Left ventricle myocardium inferior (tissue), 1 donor: ENCODE results near the gene KDM2B. TPM values are rescaled to one million over a fixed set of nuclear protein-coding genes. Genes with fewer than 3 reads are reported as not detected.

Experiments
- DNase-seq: peaks from one replicate; pipeline ENCODE4 v3.0.0-alpha.2; 2020
- H3K27ac ChIP-seq: fragments of 200-600 bp; replicated peaks from 2 replicates; pipeline ENCODE4 v1.8.0; 2021
- H3K27me3 ChIP-seq: fragments of 200-600 bp; 2 replicates; pipeline ENCODE4 v1.8.0; 2021; ENCODE audit warnings: low read depth
- H3K36me3 ChIP-seq: fragments of 200-600 bp; 2 replicates; pipeline ENCODE4 v1.8.0; 2021
- H3K4me1 ChIP-seq: fragments of 200-600 bp; 2 replicates; pipeline ENCODE4 v1.8.0; 2021
- H3K4me3 ChIP-seq: fragments of 200-600 bp; 2 replicates; pipeline ENCODE4 v1.8.0; 2021; ENCODE audit warnings: mild to moderate bottlenecking, moderate library complexity
- H3K9me3 ChIP-seq: fragments of 200-600 bp; replicated peaks from 2 replicates; pipeline ENCODE4 v1.8.0; 2021
- CTCF ChIP-seq: fragments of 200-600 bp; IDR thresholded peaks from 2 replicates; pipeline ENCODE4 v1.8.0; 2021; ENCODE audit warnings: antibody characterized with exemption, mild to moderate bottlenecking, borderline replicate concordance
- intact Hi-C: fragments of 100-400 bp; cut with micrococcal nuclease; formaldehyde crosslinking; loops from one replicate; pipeline ENCODE4 v1.11.0; 2022
- total RNA-seq: library from RNA; stranded (reverse); fragmentation: NEBNext Ultra II Directional; extraction: Animal tissue kit (Norgen Biotek cat#: 25700); gene quantifications from one replicate; pipeline ENCODE4 v1.2.1, GENCODE V29; 2021
- donor health status: DM: no; HTN: yes; CAD: no; lungs with severe emphysema.

Gene KDM2B
- total RNA-seq, 1 donor from 2014 or later: 13.0 TPM

- H3K9me3 ChIP-seq: no peaks in the 10 kb centered on the region
- H3K27me3 ChIP-seq: no peaks in the 10 kb centered on the region
- H3K36me3 ChIP-seq: peaks cover 79% of the 10 kb centered on the region
- no peak overlapping the region for H3K27ac ChIP-seq
- no peaks in the 10 kb centered on the region for H3K4me1 ChIP-seq
- no peak overlapping the region for H3K4me3 ChIP-seq
- DNase-seq: no peak
- TF ChIP-seq CTCF: no peak
- intact Hi-C loops: no loop called here
Observed at GRCh38 chr12:121430833-121431415, 149.9 kb downstream of the KDM2B start.

GRCh38 chr12:121428883-121429282 is 151.9 kb downstream of the KDM2B start:
- peaks cover 88% of the 10 kb centered on the region for H3K36me3 ChIP-seq
- H3K27ac ChIP-seq: no peak overlapping the region
- no peaks in the 10 kb centered on the region for H3K27me3 ChIP-seq
- intact Hi-C loops: no loop called here
- DNase-seq: no peak
- TF ChIP-seq CTCF: no peak
- no peak overlapping the region for H3K4me3 ChIP-seq
- H3K9me3 ChIP-seq: no peaks in the 10 kb centered on the region
- peaks cover 16% of the 10 kb centered on the region for H3K4me1 ChIP-seq

GRCh38 chr12:121427556-121428050 is 153.2 kb downstream of the KDM2B start:
- no peaks in the 10 kb centered on the region for H3K9me3 ChIP-seq
- H3K27me3 ChIP-seq: no peaks in the 10 kb centered on the region
- no peak for TF ChIP-seq CTCF
- DNase-seq: no peak
- H3K27ac ChIP-seq: no peak overlapping the region
- intact Hi-C loops: no loop called here
- no peak overlapping the region for H3K4me3 ChIP-seq
- H3K36me3 ChIP-seq: peaks cover 94% of the 10 kb centered on the region
- peaks cover 25% of the 10 kb centered on the region for H3K4me1 ChIP-seq

DNA sequence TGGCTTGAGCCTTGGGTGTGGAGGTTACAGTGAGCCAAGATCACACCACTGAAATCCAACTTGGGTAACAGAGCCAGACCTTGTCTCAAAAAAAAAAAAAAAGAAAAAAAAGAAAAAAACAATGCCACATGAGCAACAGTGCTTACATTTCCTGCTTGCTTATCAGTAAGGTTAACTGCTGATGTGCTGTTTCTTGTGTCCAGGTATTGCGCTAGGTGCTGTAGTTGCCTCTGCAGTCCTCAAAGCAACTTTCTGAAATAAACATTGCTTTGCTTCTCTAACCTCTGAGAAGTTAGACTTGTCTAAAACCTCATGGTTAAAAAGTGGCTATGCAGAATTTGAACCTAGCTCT is 156.2 kb downstream of the KDM2B start:
- Histone ChIP-seq H3K4me3 (no peak overlapping the region), H3K9me3 (no peaks in the 10 kb centered on the region), H3K27ac (peak overlapping the region; percentile 79), H3K36me3 (peaks cover 99% of the 10 kb centered on the region), H3K4me1 (peaks cover 31% of the 10 kb centered on the region), H3K27me3 (no peaks in the 10 kb centered on the region)
- no peak for DNase-seq
- intact Hi-C loops: no loop called here
- TF ChIP-seq CTCF: no peak

- H3K9me3 ChIP-seq: no peaks in the 10 kb centered on the region
- peaks cover 31% of the 10 kb centered on the region for H3K4me1 ChIP-seq
- peak; percentile 58 for DNase-seq
- H3K36me3 ChIP-seq: peaks cover 99% of the 10 kb centered on the region
- no peaks in the 10 kb centered on the region for H3K27me3 ChIP-seq
- H3K27ac ChIP-seq: peak overlapping the region; percentile 79
- intact Hi-C loops: no loop called here
- H3K4me3 ChIP-seq: no peak overlapping the region
- no peak for TF ChIP-seq CTCF
Observed at GRCh38 chr12:121423682-121424623, 156.9 kb downstream of the KDM2B start.
